Small intestine (tissue), 7 donors: ENCODE results near the gene BPGM. TPM values are rescaled to one million over a fixed set of nuclear protein-coding genes. Genes with fewer than 3 reads are reported as not detected.

Source experiments
- DNase-seq, 2 donors: peaks; one replicate each; pipeline versions ENCODE4 v3.0.0 to v3.0.0-alpha.2; 2013
- FAIRE-seq: peaks from 2 replicates; lab custom pipeline; 2012; peaks lifted over from hg19 to GRCh38; lab: Jason Lieb, UNC
- H3K27ac ChIP-seq, 3 donors: one replicate each; pipeline ENCODE4 v1.5.1; 2013; ENCODE audit warnings: low read length in 2 of 3, mild to moderate bottlenecking in 2 of 3, control low read depth in 1 of 3, inconsistent platforms in 1 of 3, low read depth in 1 of 3, moderate library complexity in 1 of 3
- H3K27me3 ChIP-seq, 3 donors: one replicate each; pipeline ENCODE4 v1.6.1; 2013; ENCODE audit warnings: low read length in 3 of 3, inconsistent platforms in 1 of 3; ENCODE audit not compliant: control insufficient read depth in 3 of 3, insufficient read depth in 3 of 3
- H3K36me3 ChIP-seq, 3 donors: one replicate each; pipeline ENCODE4 v1.6.1; 2013; ENCODE audit warnings: low read length in 3 of 3, inconsistent platforms in 1 of 3, low read depth in 1 of 3, mild to moderate bottlenecking in 1 of 3, moderate library complexity in 1 of 3; ENCODE audit not compliant: control insufficient read depth in 3 of 3, insufficient read depth in 2 of 3
- H3K4me1 ChIP-seq, 3 donors: one replicate each; pipeline ENCODE4 v1.6.1; 2013; ENCODE audit warnings: low read length in 2 of 3, inconsistent platforms in 1 of 3, low read depth in 1 of 3, mild to moderate bottlenecking in 1 of 3, moderate library complexity in 1 of 3; ENCODE audit not compliant: control insufficient read depth in 3 of 3, insufficient read depth in 2 of 3
- H3K4me3 ChIP-seq, 3 donors: one replicate each; pipeline ENCODE4 v1.5.1; 2013; ENCODE audit warnings: low read length in 3 of 3, control low read depth in 1 of 3, inconsistent platforms in 1 of 3, low read depth in 1 of 3, mild to moderate bottlenecking in 1 of 3, moderate library complexity in 1 of 3
- H3K9me3 ChIP-seq, 2 donors: one replicate each; pipeline ENCODE4 v1.6.1; 2013; ENCODE audit warnings: low read depth in 1 of 2, low read length in 1 of 2; ENCODE audit not compliant: control insufficient read depth in 2 of 2, insufficient read depth in 1 of 2
- WGBS, 3 donors: extraction: QIAGEN DNeasy Blood & Tissue Kit; methylation state at CpG; one replicate each; pipeline ENCODE4 v1.1.7; 2013; 5-methylcytosine and 5-hydroxymethylcytosine counted together
- polyA plus RNA-seq, 4 donors: library from polyadenylated mRNA; stranded (reverse) in 3 of 4; unstranded in 1 of 4; fragments of 200-250 nt in 3 of 4; fragments of 120-200 nt in 1 of 4; gene quantifications; one replicate each; pipeline versions ENCODE4 v1.2.1 to v1.2.3, GENCODE V29; 2013
- donor health status: healthy with polysubstance abuse.
- donor health status: control.
- donor health status: control.
- donor health status: Bipolar disorder and iron deficiency.
- donor health status: healthy.

BPGM gene
- polyA plus RNA-seq, 4 donors: 9.9 to 15.4 (median 12.0) TPM

DNA sequence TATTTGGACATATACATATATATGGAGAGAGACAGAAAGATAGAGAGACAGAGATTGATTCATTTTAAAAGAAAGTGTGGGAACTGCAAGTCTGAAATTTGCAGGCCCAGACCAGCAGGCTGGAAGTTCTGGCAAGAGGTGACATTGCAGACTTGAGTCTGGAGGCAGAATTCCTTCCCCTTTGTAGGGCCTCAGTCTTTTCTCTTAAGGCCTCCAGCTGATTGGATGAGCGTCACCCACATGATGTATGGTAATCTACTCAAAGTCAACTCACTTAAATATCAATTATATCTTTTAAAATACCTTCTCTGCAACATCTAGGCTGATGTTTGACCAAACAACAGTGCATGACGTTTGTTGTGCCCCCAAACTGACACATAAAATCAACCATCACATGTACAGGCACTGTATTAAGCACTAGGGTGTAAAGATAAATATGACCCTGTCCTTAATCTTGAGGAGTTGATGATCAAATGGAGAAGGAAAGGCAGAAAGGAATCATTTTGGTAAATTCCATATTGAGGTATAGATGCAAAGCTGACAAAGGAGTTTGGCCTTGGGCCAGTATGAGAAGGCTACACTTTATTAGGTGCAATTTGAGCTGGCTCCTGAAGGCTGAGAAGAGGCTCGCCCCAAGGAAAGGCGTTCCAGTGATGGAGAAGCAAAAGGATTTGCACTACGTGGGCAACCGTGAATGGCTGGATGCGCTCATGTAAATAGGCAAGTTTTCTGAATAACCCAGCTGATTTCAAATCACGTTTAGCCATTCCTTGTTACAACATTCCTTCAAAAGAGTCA lies 52.6 kb downstream of the BPGM start:
- 65 to 86% (median 80%) methylated on average over 8 of the region's 8 CpGs for WGBS, 3 donors
- Histone ChIP-seq H3K27me3 (peaks cover 0 to 9% (median 0%) of the 10 kb centered on the region in 3 donors), H3K9me3 (no peaks in the 10 kb centered on the region), H3K4me3 (no peak overlapping the region), H3K27ac (no peak overlapping the region), H3K4me1 (no peaks in the 10 kb centered on the region), H3K36me3 (no peaks in the 10 kb centered on the region)
- no peak for DNase-seq
- no peak for FAIRE-seq

GRCh38 chr7:134699899-134700298 lies 53.2 kb downstream of the BPGM start:
- Histone ChIP-seq H3K27ac (no peak overlapping the region), H3K9me3 (no peaks in the 10 kb centered on the region), H3K27me3 (peaks cover 0 to 9% (median 0%) of the 10 kb centered on the region in 3 donors), H3K4me3 (no peak overlapping the region), H3K4me1 (no peaks in the 10 kb centered on the region), H3K36me3 (no peaks in the 10 kb centered on the region)
- WGBS, 3 donors: 83 to 87% (median 84%) methylated on average over 2 of the region's 2 CpGs
- FAIRE-seq (no peak), DNase-seq (no peak)

DNA sequence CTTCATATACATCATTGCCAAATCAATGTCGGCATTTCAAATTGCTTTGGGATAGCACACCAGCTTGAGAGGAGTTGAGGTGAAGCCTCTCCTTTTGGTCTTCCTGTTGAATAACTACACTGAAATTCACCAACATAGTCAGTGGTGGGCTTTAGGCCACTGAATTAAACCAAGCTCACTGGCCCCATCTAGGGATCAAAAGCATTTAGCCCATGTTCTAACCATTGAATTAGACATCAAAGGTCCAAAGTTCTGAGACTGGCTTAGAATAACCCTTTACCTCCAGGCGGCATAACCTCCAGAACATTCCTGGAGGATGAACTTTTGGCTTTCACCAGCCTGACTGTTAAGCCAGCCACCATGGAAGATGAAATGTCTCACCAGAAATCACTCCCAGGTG lies 54.6 kb downstream of the BPGM start:
- FAIRE-seq (no peak), DNase-seq (no peak)
- peaks cover 0 to 9% (median 0%) of the 10 kb centered on the region in 3 donors for H3K27me3 ChIP-seq
- H3K36me3 ChIP-seq: no peaks in the 10 kb centered on the region
- H3K4me1 ChIP-seq: no peaks in the 10 kb centered on the region
- H3K27ac ChIP-seq: no peak overlapping the region
- WGBS, 3 donors: 63 to 93% (median 66%) methylated on average over 2 of the region's 2 CpGs
- H3K4me3 ChIP-seq: no peak overlapping the region
- no peaks in the 10 kb centered on the region for H3K9me3 ChIP-seq

GRCh38 chr7:134702366-134703240 lies 56.0 kb downstream of the BPGM start:
- H3K36me3 ChIP-seq: no peaks in the 10 kb centered on the region
- H3K27me3 ChIP-seq: peaks cover 0 to 9% (median 0%) of the 10 kb centered on the region in 3 donors
- H3K4me1 ChIP-seq: no peaks in the 10 kb centered on the region
- no peak overlapping the region for H3K4me3 ChIP-seq
- FAIRE-seq (no peak), DNase-seq (no peak)
- H3K9me3 ChIP-seq: no peaks in the 10 kb centered on the region
- WGBS, 3 donors: 66 to 73% (median 70%) methylated on average over 10 of the region's 10 CpGs
- H3K27ac ChIP-seq: no peak overlapping the region

DNA sequence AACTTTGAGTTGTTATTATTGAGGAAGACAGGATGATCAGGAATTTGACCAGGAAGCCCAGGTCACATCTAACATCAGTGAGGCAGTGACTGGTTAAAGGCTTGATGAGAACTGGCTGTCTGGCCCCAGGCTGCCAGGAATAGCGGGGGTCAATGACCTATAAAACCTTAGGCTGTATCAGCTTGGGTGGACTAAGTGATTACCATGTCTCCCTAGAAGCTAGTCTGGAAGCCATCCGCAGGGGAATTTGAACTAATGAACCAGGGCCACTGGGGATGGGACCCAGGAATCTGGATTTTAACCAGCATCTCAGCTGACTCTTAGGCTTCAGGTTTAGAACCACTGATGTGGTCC lies 56.6 kb downstream of the BPGM start:
- H3K4me1 ChIP-seq: no peaks in the 10 kb centered on the region
- peaks cover 0 to 9% (median 0%) of the 10 kb centered on the region in 3 donors for H3K27me3 ChIP-seq
- peak overlapping the region in 1 of 3 donors; percentile 38 for H3K27ac ChIP-seq
- FAIRE-seq (no peak), DNase-seq (no peak)
- no peak overlapping the region for H3K4me3 ChIP-seq
- no peaks in the 10 kb centered on the region for H3K36me3 ChIP-seq
- no peaks in the 10 kb centered on the region for H3K9me3 ChIP-seq
- WGBS, 3 donors: 79 to 84% (median 83%) methylated on average over 2 of the region's 2 CpGs

GRCh38 chr7:134703782-134704181 lies 57.1 kb downstream of the BPGM start:
- Histone ChIP-seq H3K4me1 (no peaks in the 10 kb centered on the region), H3K4me3 (no peak overlapping the region), H3K27ac (peak overlapping the region in 1 of 3 donors; percentile 38), H3K9me3 (no peaks in the 10 kb centered on the region), H3K27me3 (peaks cover 0 to 9% (median 0%) of the 10 kb centered on the region in 3 donors), H3K36me3 (no peaks in the 10 kb centered on the region)
- WGBS, 3 donors: 45 to 64% (median 57%) methylated on average over 6 of the region's 6 CpGs
- FAIRE-seq: no peak
- no peak for DNase-seq

GRCh38 chr7:134704827-134705226 lies 58.2 kb downstream of the BPGM start:
- H3K27ac ChIP-seq: no peak overlapping the region
- peaks cover 0 to 9% (median 0%) of the 10 kb centered on the region in 3 donors for H3K27me3 ChIP-seq
- H3K4me3 ChIP-seq: no peak overlapping the region
- DNase-seq (no peak), FAIRE-seq (no peak)
- no peaks in the 10 kb centered on the region for H3K4me1 ChIP-seq
- H3K9me3 ChIP-seq: no peaks in the 10 kb centered on the region
- H3K36me3 ChIP-seq: no peaks in the 10 kb centered on the region
- WGBS, 3 donors: 81 to 91% (median 83%) methylated on average over 5 of the region's 5 CpGs

GRCh38 chr7:134705716-134706115 lies 59.1 kb downstream of the BPGM start:
- H3K4me3 ChIP-seq: no peak overlapping the region
- DNase-seq: no peak
- H3K4me1 ChIP-seq: peaks cover 0 to under 1% (median 0%) of the 10 kb centered on the region in 3 donors
- no peaks in the 10 kb centered on the region for H3K36me3 ChIP-seq
- FAIRE-seq: no peak
- WGBS, 3 donors: 56 to 76% (median 69%) methylated on average over 2 of the region's 2 CpGs
- peaks cover 0 to 9% (median 0%) of the 10 kb centered on the region in 3 donors for H3K27me3 ChIP-seq
- H3K27ac ChIP-seq: no peak overlapping the region
- no peaks in the 10 kb centered on the region for H3K9me3 ChIP-seq
